ENCODE data around the gene MINDY1. TPM values are rescaled to one million over a fixed set of nuclear protein-coding genes. Genes with fewer than 3 reads are reported as not detected.
A peak's percentile ranks its signal among the peaks of the same experiment; 100 is the strongest.

The MINDY1 gene
- total and polyA plus RNA-seq, 10 of the 15 experiments (the other 5 are each of a cell fraction or from before 2014, with no cell fraction given) = 0.48 to 8.8 (median 5.0) TPM

- WGBS (ENCODE audit: insufficient coverage, insufficient replicate concordance, low lambda C conversion rate, missing lambda C conversion rate) = 4% methylated on average over 23 of the region's 23 CpGs
- in situ Hi-C loops (cut with MboI) = no loop called here
- H3K4me1 ChIP-seq (ENCODE audit: control insufficient read depth, insufficient read depth, low read length) = no peaks in the 10 kb centered on the region
- H3K27ac ChIP-seq (ENCODE audit: control insufficient read depth, insufficient read depth) = no peak overlapping the region
- H3K36me3 ChIP-seq (ENCODE audit: control insufficient read depth in 2 of 2, insufficient read depth in 2 of 2, low read length in 1 of 2) = no peaks in the 10 kb centered on the region
- peak overlapping the region; percentile 75 for H3K4me2 ChIP-seq (ENCODE audit: control insufficient read depth, insufficient read depth)
- H3K27me3 ChIP-seq (replicated peaks in 1 of 2; ENCODE audit: control insufficient read depth in 2 of 2, insufficient read depth in 2 of 2, low read length in 1 of 2) = no peaks in the 10 kb centered on the region; a peak in 2 of 4 replicates
- SMC1A ChIA-PET (ENCODE audit: uncharacterized antibody, unreplicated experiment) = interaction anchor here (0.9 kb wide), 2 partner anchors 27 to 57 kb away, joined by 3 read pairs; no protein-coding TSS in a partner anchor
- ATAC-seq (peak; percentile 78), FAIRE-seq (peak; percentile 96), DNase-seq (ENCODE audit: low read depth, low spot score) (peak; percentile 40)
- H4K20me1 ChIP-seq (ENCODE audit: control insufficient read depth, insufficient read depth) = no peaks in the 10 kb centered on the region
- intact Hi-C loops (cut with micrococcal nuclease; ENCODE audit: unreplicated experiment) = loop anchor here (5.0 to 10.0 kb wide), 3 partner anchors 215 to 417 kb away; partner anchors contain the start of genes CTSS and ENSA
- CTCF ChIA-PET = interaction anchor here (1.0 to 15.8 kb wide), 12 partner anchors 8 to 417 kb away, joined by 3 to 252 read pairs (median 4); partner anchors contain the start of gene MINDY1
- H3K9me3 ChIP-seq (replicated peaks; ENCODE audit: control insufficient read depth, insufficient read depth, low read length) = no peaks in the 10 kb centered on the region
- RAD21 ChIA-PET (ENCODE audit: unreplicated experiment) = interaction anchor here (0.6 to 4.1 kb wide), 5 partner anchors 11 to 221 kb away, joined by 3 to 19 read pairs (median 3); partner anchors contain the start of gene MINDY1
- H3K4me3 ChIP-seq = no peak overlapping the region
- no TSS peak for BruUV-seq (replicated peaks)
- peak overlapping the region; percentile 68 for H2AFZ ChIP-seq (ENCODE audit: control insufficient read depth, low read depth, low read length)
- H3K9ac ChIP-seq (ENCODE audit: control insufficient read depth, insufficient read depth, low read length) = no peak overlapping the region
- peaks cover 4% of the 10 kb centered on the region for H3K79me2 ChIP-seq (ENCODE audit: control insufficient read depth, insufficient read depth, low read length)
- POLR2A ChIA-PET = interaction anchor here (0.6 to 1.1 kb wide), 4 partner anchors 27 to 164 kb away, joined by 3 to 6 read pairs (median 4); partner anchors contain the start of gene MINDY1
- TF ChIP-seq RELA (IDR thresholded peaks at IDR 0.05; ENCODE audit: borderline replicate concordance, partially characterized antibody) (peak; percentile 45), RB1 (IDR thresholded peaks at IDR 0.05; ENCODE audit: borderline replicate concordance) (peak; percentile 79; the same call in 1 of the 2 replicates), ETV6 (conservative IDR thresholded peaks at IDR 0.05 in 1 of 2, IDR thresholded peaks at IDR 0.05 in 1 of 2; ENCODE audit: borderline replicate concordance in 1 of 2, low read depth in 1 of 2) (0 out of 4 replicates have a peak, but pooled peaks of 1 of the 2 experiments have one; percentile 22), NR2F1 (conservative IDR thresholded peaks at IDR 0.05) (peak; percentile 56), SMC3 (IDR thresholded peaks at IDR 0.05; ENCODE audit: borderline replicate concordance, low read length) (peak; percentile 94), CREB1 (IDR thresholded peaks at IDR 0.05; ENCODE audit: low read depth) (peak; percentile 60; the same call in 1 of the 2 replicates), ZBED1 (IDR thresholded peaks at IDR 0.05; ENCODE audit: borderline replicate concordance) (no peak), PAX8 (IDR thresholded peaks at IDR 0.05) (no peak), CTCF (IDR thresholded peaks at IDR 0.05 in 2 of 3, conservative IDR thresholded peaks at IDR 0.05 in 1 of 3; ENCODE audit: control insufficient read depth in 2 of 3, extremely low read depth in 1 of 3, insufficient read depth in 1 of 3, low read depth in 3 of 3, low read length in 3 of 3) (peak; percentile 100; a peak in 5 of 6 replicates), WRNIP1 (IDR thresholded peaks at IDR 0.05; ENCODE audit: borderline replicate concordance, low read depth, low read length) (0 out of 2 replicates have a peak, but pooled peaks have one; percentile 18), STAT1 (conservative IDR thresholded peaks at IDR 0.05) (0 out of 2 replicates have a peak, but pooled peaks have one; percentile 64), SMARCA5 (IDR thresholded peaks at IDR 0.05) (peak; percentile 98), RUNX3 (IDR thresholded peaks at IDR 0.05; ENCODE audit: low read length) (peak; percentile 78), RAD21 (IDR thresholded peaks at IDR 0.05; ENCODE audit: insufficient read depth, low read depth, low read length) (peak; percentile 79), IKZF2 (IDR thresholded peaks at IDR 0.05) (peak in 1 of 2 experiments; percentile 22; a peak in 1 of 4 replicates), ZBTB33 (IDR thresholded peaks at IDR 0.05) (0 out of 2 replicates have a peak, but pooled peaks have one; percentile 55), ZNF274 (IDR thresholded peaks at IDR 0.05; ENCODE audit: insufficient read depth, insufficient read length) (no peak), ESRRA (IDR thresholded peaks at IDR 0.05; ENCODE audit: low read length) (no peak)
Observed at GRCh38 chr1:150979092-150980056, 27.3 kb downstream of the MINDY1 start.
